Activated naive CD8-positive, alpha-beta T cell treated with anti-CD3 and anti-CD28 coated beads for 36 hours (primary cell): ENCODE measurements around the gene PKN1. TPM values are rescaled to one million over a fixed set of nuclear protein-coding genes. Genes with fewer than 3 reads are reported as not detected.
"Not testable (repeated sequence)": the region's sequence is repeated elsewhere in the genome, so short reads cannot be mapped to it uniquely, and the experiment has no call there.

ENCODE experiments used
- DNase-seq: peaks from one replicate; pipeline ENCODE4 v3.0.0; 2021
- H3K27ac Mint-ChIP-seq: one replicate; pipeline ENCODE4 v1.8.0; 2022; ENCODE audit warnings: mild to moderate bottlenecking, moderate library complexity, mixed read lengths
- H3K27me3 Mint-ChIP-seq: one replicate; pipeline ENCODE4 v1.8.0; 2022; ENCODE audit warnings: mild to moderate bottlenecking, mixed read lengths
- H3K36me3 Mint-ChIP-seq: one replicate; pipeline ENCODE4 v1.8.0; 2021; ENCODE audit warnings: mild to moderate bottlenecking, mixed read lengths
- H3K4me1 Mint-ChIP-seq: one replicate; pipeline ENCODE4 v1.8.0; 2021; ENCODE audit warnings: mixed read lengths
- H3K4me3 Mint-ChIP-seq: one replicate; pipeline ENCODE4 v1.8.0; 2022; ENCODE audit warnings: mild to moderate bottlenecking, moderate library complexity, mixed read lengths
- H3K9me3 Mint-ChIP-seq: one replicate; pipeline ENCODE4 v1.8.0; 2022; ENCODE audit warnings: mixed read lengths
- total RNA-seq, 2 experiments: library from RNA; stranded (reverse); gene quantifications; one replicate each; pipeline ENCODE4 v1.2.3, GENCODE V29; 2021

Gene PKN1
- total RNA-seq, 2 experiments from 2014 or later, result 168 to 169 TPM

DNA sequence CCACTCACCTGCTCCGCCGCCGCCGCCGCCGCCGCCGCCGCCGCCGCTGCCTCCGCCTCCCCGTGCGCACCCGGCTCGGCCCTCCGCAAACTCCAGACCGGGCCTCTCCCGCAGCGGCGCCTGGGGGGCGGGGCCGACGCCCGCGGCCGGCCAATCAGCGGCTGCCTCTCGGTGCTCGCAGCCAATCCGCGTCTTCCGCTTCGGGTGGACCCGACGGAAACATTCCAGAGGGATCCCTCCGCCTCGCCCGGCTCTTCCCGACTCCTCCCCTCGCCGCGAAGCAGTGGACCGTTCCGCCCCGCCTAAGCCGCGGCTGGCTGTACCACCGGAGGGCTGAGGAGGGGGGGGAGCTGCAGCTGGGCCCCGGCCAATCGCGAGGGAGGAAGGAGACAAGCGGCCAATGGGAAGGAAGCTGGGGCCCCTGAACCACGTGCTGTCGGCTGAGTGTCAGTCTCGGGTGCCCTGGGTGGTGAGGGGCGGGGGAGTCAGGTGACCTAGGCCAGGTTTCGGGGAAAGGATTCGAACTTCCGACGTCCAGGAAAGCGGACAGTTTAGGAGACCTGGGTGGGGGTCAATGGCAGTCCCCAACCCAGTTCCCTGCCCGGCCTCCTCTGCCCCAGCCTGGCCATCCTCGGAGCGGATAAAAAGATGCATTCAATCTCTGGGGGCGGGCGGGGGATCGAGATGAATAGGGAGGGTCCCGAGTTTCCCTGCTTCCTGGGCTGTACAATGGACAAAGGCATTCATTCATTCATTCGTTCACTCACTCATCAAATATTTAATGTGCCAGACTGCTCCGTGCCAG is 63.1 kb downstream of the PKN1 start, which contains the start of gene GIPC1:
Gene GIPC1, minus strand, starts transcription at position 99 of the 805 bp plus-strand sequence. CDS start 13,151 bp downstream, outside the sequence.
- Mint-ChIP-seq H3K4me3 (peak within 1 kb of the TSS; percentile 76), H3K36me3 (no peaks in the 10 kb centered on the region), H3K27ac (peak within 1 kb of the TSS; percentile 66), H3K27me3 (no peaks in the 10 kb centered on the region), H3K4me1 (peaks cover 7% of the 10 kb centered on the region), H3K9me3 (no peaks in the 10 kb centered on the region)
- peak; percentile 88 for DNase-seq

DNA sequence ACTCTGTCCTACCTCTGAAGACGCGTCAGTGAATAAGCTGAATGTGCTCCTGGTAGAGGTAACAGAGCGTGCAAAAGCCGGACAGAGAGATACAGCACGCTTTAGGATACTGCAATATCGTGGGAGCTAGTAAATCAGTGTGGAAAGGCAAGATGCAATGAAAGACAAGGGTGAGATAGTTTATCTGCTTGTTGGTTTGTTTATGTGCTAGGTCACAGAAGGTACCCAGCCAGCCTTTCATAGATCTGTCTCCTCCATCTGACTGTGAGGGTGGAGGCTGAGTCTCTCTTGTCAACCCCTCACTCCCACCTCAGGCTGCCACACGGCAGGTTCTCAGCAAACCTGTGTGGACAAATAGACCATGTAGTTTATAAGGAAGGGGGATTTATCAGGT is 63.7 kb downstream of the PKN1 start:
- peak overlapping the region; percentile 18 for H3K27ac Mint-ChIP-seq
- H3K9me3 Mint-ChIP-seq, result no peaks in the 10 kb centered on the region
- H3K27me3 Mint-ChIP-seq, result no peaks in the 10 kb centered on the region
- H3K36me3 Mint-ChIP-seq, result no peaks in the 10 kb centered on the region
- H3K4me3 Mint-ChIP-seq, result peak overlapping the region; percentile 65
- peaks cover 7% of the 10 kb centered on the region for H3K4me1 Mint-ChIP-seq
- no peak for DNase-seq

DNA sequence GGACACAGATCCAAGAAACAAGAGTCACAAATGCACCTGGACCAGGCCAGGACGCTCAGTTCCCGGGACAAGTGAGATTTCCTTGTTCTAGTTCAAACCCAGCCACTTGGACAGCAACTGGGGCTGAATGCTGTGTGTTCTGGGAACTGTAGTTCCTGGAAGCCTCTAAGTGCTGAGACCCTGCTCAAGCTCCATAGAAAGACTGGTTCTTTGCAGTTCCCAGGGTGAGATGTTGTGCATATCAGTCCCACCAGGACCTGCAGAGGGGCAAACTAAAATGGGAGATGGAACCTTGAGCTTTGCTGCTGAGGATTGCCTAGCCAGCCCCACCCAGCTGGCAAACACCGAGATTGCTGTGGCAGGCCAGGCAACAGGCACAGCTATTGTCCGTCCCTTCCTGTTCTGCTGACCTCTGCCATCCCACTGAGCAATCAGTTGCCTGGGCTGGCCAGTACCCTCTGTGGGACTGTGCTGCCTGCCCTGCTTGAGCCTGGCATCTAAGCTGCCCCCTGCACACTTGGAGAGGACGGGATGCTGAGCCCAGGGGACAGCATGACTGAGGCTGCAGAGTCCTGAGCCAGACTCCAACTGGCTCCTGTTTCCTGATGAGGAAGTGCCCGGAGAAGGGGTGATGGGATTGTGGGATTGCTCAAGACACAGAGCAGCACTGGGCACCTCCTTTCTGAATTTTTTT is 64.3 kb downstream of the PKN1 start:
- no peaks in the 10 kb centered on the region for H3K27me3 Mint-ChIP-seq
- H3K27ac Mint-ChIP-seq, result peak overlapping the region; percentile 18
- peak overlapping the region; percentile 65 for H3K4me3 Mint-ChIP-seq
- H3K9me3 Mint-ChIP-seq, result no peaks in the 10 kb centered on the region
- no peaks in the 10 kb centered on the region for H3K36me3 Mint-ChIP-seq
- H3K4me1 Mint-ChIP-seq, result peaks cover 7% of the 10 kb centered on the region
- no peak for DNase-seq

DNA sequence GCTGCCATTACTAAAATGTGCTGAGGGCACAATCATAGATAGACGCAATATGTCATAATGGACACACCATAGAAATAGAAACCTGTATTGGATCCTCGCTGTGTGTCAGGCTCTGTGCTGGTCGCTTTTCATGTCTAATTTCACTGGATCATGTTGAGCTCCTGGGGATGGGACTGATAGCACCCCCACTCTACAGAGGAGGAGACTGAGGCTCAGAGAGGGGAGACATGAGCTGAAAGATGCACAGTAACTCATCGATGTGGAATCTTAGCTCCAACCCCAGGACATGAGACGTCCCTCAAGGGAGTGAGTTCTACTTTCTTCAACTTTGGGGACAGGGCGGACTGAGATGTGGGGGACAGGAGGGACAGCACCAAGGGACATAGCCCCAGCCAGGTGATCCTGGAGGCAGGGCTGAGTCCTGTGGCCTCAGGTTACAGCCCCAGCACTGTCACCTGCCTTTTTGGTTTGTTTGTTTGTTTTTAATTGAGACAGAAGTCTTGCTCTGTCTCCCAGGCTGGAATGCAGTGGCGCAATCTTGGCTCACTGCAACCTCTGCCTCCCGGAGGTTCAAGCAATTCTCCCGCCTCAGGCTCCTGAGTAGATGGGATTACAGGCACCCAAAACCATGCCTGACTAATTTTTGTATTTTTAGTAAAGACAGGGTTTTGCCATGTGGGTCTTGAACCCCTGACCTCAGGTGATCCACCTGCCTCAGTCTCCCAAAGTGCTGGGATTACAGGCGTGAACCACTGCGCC is 69.4 kb downstream of the PKN1 start:
- no peaks in the 10 kb centered on the region for H3K27me3 Mint-ChIP-seq
- H3K36me3 Mint-ChIP-seq, result no peaks in the 10 kb centered on the region
- no peak overlapping the region for H3K4me3 Mint-ChIP-seq
- no peak overlapping the region for H3K27ac Mint-ChIP-seq
- no peak for DNase-seq
- peaks cover 17% of the 10 kb centered on the region for H3K4me1 Mint-ChIP-seq
- no peaks in the 10 kb centered on the region for H3K9me3 Mint-ChIP-seq

DNA sequence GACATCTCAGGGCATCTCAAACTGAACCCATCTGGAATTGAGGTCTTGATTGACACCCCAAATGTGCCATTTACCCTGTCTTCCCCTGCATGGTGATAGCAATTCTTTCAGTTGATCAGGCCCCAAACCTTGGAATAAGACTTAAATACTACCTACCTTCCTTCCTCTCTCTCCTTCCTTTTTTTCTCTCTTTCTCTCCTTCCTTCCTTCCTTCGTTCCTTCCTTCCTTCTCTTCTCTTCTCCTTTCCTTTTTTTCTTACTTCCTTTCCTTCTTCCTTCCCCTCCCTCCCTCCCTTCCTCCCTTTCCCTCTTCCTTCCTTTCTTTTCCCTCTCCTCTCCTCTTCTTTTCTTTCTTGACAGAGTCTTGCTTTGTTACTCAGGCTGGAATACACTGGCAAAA is 70.2 kb downstream of the PKN1 start:
- no peak for DNase-seq
- H3K27me3 Mint-ChIP-seq, result no peaks in the 10 kb centered on the region
- no peak overlapping the region for H3K27ac Mint-ChIP-seq
- H3K9me3 Mint-ChIP-seq, result no peaks in the 10 kb centered on the region
- peaks cover 22% of the 10 kb centered on the region for H3K4me1 Mint-ChIP-seq
- no peak overlapping the region for H3K4me3 Mint-ChIP-seq
- H3K36me3 Mint-ChIP-seq, result no peaks in the 10 kb centered on the region

DNA sequence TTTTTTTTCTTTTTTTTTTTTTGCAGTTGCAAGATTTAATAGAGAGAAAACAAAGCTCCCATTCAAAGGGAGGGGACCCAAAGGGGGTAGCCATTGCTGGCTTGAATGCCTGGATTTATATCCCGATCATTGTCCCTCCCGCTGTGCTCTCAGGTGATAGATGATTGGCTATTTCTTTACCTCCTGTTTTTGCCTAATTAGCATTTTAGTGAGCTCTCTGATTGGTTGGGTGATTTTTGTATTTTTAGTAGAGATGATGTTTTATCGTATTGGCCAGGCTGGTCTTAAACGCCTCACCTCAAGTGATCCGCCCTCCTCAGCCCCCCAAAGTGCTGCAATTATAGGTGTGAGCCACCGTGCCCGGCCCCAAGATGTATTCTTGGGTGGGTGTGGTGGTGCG is 71.5 kb downstream of the PKN1 start:
- not testable (repeated sequence) for DNase-seq, H3K27me3 Mint-ChIP-seq, H3K9me3 Mint-ChIP-seq, H3K4me3 Mint-ChIP-seq, H3K27ac Mint-ChIP-seq, H3K36me3 Mint-ChIP-seq
- H3K4me1 Mint-ChIP-seq, result peaks cover 30% of the 10 kb centered on the region

DNA sequence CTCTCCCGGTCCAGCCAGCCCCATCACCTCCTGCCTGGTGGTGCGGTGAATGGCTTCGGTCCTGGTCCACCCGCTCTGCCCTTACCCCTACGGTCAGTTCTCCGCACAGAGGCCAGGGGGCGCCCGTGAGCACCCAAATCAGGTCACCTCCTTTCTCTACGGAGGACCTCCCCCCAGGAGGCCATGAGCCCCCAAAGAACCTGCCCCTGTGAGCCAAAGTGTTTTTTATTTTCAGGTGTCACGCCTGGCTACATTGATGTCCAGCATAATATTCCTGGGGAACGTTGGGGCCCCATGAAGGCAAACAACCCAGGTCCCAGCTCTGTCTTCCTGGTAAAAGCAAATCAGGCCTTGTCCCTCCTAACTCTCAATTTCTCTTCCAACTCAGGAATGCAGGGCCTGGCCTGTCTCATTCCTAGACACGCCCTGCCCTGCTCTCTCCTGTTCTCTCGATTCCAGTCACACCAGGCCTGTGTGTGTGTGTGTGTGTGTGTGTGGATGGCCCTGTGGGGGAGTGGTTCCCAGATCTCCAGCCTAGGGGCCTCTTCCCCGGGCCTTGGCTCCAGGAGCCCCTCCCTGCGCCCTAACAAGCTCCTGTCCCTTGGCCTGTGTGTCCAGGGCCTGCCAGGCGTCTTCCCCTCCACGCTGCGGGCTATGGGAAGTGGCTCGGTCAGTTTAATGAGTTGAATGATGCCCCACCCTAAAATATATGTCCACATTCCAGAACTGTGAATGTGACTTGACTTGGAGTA is 72.6 kb downstream of the PKN1 start:
- H3K27ac Mint-ChIP-seq, result peak overlapping the region; percentile 59
- no peaks in the 10 kb centered on the region for H3K36me3 Mint-ChIP-seq
- H3K4me3 Mint-ChIP-seq, result no peak overlapping the region
- H3K27me3 Mint-ChIP-seq, result no peaks in the 10 kb centered on the region
- H3K9me3 Mint-ChIP-seq, result no peaks in the 10 kb centered on the region
- peaks cover 36% of the 10 kb centered on the region for H3K4me1 Mint-ChIP-seq
- peak; percentile 79 for DNase-seq

DNA sequence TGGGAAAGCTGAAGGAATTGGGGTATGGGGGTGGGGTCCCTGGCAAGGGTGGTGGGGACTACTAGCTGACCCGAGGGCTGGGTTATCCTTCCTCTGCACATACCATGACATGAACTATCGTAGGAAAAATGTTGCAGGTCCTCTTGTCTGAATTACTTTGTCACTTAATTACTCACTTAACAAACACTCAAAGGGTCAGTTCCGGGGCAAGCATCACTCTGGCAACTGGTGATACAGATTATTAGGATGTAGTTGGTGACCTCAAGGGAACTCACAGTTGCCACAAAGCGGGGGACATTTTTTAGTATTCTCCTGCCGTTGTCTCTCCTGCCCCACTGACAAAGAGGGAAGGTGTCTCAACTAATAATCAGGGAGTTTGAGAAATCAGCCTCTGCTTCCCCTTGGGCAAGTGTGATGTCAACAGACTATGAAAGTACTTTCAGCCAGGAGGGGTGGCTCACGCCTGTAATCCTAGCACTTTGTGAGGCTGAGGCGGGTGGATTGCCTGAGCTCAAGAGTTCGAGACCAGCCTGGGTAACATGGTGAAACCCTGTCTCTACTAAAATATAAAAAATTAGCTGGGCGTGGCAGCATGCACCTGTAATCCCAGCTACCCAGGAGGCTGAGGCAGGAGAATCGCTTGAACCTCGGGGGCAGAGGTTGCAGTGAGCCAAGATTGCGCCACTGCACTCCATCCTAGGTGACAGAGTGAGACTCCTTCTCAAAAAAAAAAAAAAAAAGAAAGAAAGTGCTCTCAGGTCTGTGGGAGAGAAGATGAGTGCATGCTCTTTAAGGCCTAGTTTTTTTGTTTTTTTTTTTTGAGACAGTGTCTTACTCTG is 74.8 kb downstream of the PKN1 start:
- peaks cover 43% of the 10 kb centered on the region for H3K4me1 Mint-ChIP-seq

DNA sequence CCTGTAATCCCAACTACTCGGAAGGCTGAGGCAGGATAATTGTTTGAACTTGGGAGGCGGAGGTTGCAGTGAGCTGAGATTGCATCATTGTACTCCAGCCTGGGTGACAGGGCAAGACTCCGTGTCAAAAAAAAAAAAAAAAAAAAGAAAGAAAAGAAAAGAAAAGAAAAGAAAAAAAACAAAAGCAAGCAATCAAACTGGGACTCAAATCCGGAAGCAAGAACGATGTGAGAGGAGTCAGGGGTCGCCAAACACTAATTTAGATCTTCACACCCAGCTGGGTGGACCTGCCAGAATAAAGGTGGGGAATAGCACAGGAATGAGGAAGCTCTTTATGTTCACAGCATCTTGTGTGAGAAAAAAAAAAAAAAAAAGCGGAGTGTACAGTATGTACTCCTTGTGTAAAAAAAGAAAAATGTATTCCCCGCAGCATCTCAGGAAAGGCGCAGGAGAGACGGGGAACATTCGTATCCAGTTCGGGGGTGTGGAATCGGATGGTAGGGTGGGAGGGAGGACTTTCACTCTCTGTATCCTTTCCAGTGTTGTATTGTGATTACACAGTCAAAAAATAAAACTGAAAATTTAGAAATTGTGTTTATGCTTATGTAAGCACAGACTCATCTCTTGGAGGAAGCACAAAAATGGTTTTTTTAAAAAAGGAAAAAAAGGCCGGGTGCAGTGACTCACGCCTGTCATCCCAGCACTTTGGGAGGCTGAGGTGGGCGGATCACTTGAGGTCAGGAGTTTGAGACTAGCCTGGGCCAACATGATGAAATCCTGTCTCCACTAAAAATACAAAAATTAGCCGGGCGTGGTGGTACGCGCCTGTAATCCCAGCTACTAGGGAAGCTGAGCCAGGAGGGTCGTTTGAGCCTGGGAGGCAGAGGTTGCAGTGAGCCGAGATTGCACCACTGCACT is 77.5 kb downstream of the PKN1 start:
- H3K9me3 Mint-ChIP-seq, result no peaks in the 10 kb centered on the region
- H3K4me3 Mint-ChIP-seq, result peak overlapping the region; percentile 25
- peak overlapping the region; percentile 82 for H3K27ac Mint-ChIP-seq
- H3K4me1 Mint-ChIP-seq, result peaks cover 59% of the 10 kb centered on the region
- H3K27me3 Mint-ChIP-seq, result no peaks in the 10 kb centered on the region
- DNase-seq, result no peak
- H3K36me3 Mint-ChIP-seq, result peaks cover 23% of the 10 kb centered on the region

More for the DNA sequence above, 74.8 kb downstream of the PKN1 start:
- peaks cover 6% of the 10 kb centered on the region for H3K36me3 Mint-ChIP-seq
- peak overlapping the region; percentile 46 for H3K27ac Mint-ChIP-seq
- H3K4me3 Mint-ChIP-seq, result no peak overlapping the region
- H3K27me3 Mint-ChIP-seq, result no peaks in the 10 kb centered on the region
- H3K9me3 Mint-ChIP-seq, result no peaks in the 10 kb centered on the region
- DNase-seq, result no peak

DNA sequence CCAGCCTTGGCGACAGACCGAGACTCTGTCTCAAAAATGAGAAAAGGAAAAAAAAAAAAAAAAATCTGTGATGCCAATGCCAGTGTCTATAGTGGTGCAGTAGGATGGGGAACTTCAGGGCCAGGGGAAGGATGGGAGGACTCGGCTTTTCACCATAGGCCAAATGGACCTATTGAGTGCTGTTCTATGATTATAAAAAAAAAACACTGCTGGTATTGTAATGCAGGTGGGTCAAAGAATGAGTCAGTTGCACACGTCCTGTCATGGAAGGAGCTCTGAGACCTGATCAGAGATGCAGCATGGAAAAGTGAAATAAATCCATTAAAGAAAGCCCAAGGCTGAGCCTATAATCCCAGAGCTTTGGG is 78.1 kb downstream of the PKN1 start:
- no peaks in the 10 kb centered on the region for H3K27me3 Mint-ChIP-seq
- H3K4me3 Mint-ChIP-seq, result peak overlapping the region; percentile 25
- DNase-seq, result no peak
- no peaks in the 10 kb centered on the region for H3K9me3 Mint-ChIP-seq
- peak overlapping the region; percentile 82 for H3K27ac Mint-ChIP-seq
- H3K4me1 Mint-ChIP-seq, result peaks cover 60% of the 10 kb centered on the region
- peaks cover 29% of the 10 kb centered on the region for H3K36me3 Mint-ChIP-seq

DNA sequence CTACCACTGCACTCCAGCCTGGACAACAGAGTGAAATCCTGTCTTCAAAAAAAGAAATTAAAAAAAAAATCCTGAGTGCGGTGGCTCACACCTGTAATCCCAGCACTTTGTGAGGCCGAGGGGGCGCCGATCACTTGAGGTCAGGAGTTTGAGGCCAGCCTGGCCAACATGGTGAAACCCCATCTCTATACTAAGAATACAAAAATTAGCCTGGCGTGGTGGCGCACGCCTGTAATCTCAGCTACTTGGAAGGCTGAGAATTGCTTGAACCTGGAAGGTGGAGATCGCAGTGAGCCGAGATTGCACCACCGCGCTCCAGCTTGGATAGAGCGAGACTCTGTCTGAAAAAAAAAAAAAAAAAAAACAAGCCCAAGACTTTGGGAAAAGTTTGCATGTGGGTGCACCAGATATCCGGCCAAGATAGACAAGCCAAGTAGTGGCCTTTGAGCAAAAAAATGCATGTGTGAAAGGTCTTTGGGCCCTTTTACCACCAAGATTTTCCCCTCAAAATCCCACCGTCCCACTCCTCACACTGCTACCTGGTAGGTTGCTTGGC is 79.4 kb downstream of the PKN1 start:
- Mint-ChIP-seq H3K4me3 (no peak overlapping the region), H3K36me3 (peaks cover 41% of the 10 kb centered on the region), H3K27ac (peak overlapping the region; percentile 12), H3K9me3 (no peaks in the 10 kb centered on the region), H3K4me1 (peaks cover 58% of the 10 kb centered on the region), H3K27me3 (no peaks in the 10 kb centered on the region)
- DNase-seq, result no peak

DNA sequence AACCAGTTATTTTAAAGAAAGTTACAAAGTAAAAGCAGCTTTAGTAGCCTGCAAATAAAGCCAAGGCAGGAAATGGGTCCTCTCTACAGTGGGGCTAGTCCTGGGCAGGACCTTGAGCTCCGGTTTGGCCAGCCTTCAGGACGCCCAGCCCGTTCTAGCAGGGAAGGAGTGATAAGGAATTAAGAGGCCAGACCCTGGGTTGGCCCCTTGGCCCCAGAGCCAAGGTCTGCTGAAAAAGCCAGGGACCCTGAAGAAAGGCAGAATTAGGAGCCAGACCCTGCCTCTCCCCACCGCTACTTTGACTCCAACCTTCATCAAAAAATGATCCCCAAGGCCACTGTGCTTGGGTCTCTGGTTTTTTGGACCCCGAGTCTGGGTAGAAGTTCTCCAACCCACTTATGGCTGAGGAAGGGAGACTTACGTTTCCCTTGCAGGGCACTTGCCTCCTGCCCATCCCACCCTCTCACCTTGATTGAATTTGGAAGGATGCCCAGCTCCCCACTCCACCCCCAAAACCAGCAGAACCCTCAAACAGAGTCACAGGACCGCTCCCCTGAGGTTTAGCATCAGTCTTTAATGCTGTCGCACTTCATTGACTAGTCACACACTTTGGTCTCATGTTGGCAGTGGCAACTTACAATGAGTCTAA is 81.2 kb downstream of the PKN1 start:
- Mint-ChIP-seq H3K36me3 (peaks cover 44% of the 10 kb centered on the region), H3K9me3 (no peaks in the 10 kb centered on the region), H3K27me3 (no peaks in the 10 kb centered on the region), H3K4me1 (peaks cover 54% of the 10 kb centered on the region), H3K27ac (peak overlapping the region; percentile 17), H3K4me3 (peak overlapping the region; percentile 92)
- no peak for DNase-seq
